ENCODE data around the gene CYTH3.

DNA sequence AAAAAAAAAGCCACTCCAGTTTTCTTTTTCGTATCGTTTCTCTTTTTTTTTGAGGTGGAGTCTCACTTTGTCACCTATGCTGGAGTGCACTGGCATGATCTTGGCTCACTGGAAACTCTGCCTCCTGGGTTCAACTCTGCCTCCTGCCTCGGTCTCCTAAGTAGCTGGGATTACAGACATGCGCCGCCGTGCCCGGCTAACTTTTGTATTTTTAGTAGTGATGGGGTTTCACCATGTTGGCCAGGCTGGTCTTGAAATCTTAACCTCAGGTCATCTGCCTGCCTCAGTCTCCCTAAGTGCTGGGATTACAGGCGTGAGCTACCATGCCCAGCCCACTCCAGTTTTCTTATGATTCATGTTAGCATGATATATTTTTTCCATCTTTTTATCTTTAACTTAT lies 148.6 kb downstream of the CYTH3 start:
- TF ChIP-seq EZH2 (IDR thresholded peaks at IDR 0.05; ENCODE audit: low read length, missing control alignments), result no peak
- TF ChIP-seq, protein P1, sequence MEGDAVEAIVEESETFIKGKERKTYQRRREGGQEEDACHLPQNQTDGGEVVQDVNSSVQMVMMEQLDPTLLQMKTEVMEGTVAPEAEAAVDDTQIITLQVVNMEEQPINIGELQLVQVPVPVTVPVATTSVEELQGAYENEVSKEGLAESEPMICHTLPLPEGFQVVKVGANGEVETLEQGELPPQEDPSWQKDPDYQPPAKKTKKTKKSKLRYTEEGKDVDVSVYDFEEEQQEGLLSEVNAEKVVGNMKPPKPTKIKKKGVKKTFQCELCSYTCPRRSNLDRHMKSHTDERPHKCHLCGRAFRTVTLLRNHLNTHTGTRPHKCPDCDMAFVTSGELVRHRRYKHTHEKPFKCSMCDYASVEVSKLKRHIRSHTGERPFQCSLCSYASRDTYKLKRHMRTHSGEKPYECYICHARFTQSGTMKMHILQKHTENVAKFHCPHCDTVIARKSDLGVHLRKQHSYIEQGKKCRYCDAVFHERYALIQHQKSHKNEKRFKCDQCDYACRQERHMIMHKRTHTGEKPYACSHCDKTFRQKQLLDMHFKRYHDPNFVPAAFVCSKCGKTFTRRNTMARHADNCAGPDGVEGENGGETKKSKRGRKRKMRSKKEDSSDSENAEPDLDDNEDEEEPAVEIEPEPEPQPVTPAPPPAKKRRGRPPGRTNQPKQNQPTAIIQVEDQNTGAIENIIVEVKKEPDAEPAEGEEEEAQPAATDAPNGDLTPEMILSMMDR (conservative IDR thresholded peaks at IDR 0.05 in 1 of 2, IDR thresholded peaks at IDR 0.05 in 1 of 2; ENCODE audit: low read depth in 1 of 2, low read length in 2 of 2), result no peak

Measured in fibroblast of lung (primary cell).